SK-N-DZ (cell line): ENCODE measurements around the gene SLC8A3. TPM values are rescaled to one million over a fixed set of nuclear protein-coding genes. Genes with fewer than 3 reads are reported as not detected.
"Not testable (repeated sequence)": the region's sequence is repeated elsewhere in the genome, so short reads cannot be mapped to it uniquely, and the experiment has no call there.

ENCODE experiments used
- DNase-seq: peaks from one replicate; pipeline ENCODE4 v3.0.0-alpha.2; 2015; ENCODE audit warnings: low spot score
- polyA plus RNA-seq, 2 experiments: library from polyadenylated mRNA; depleted of rRNA; stranded (reverse); fragments of >200 nt; gene quantifications; 2 replicates each; pipeline ENCODE4 v1.2.3, GENCODE V29; 2014

The SLC8A3 gene
- polyA plus RNA-seq (2014; cell fraction: cytosol; rRNA removed), result 4.5 and 5.4 TPM in 2 replicates
- 6.0 and 6.3 TPM in 2 replicates for polyA plus RNA-seq (2014; cell fraction: nucleus; rRNA removed)

- DNase-seq, result peak; percentile 82
Measured at GRCh38 chr14:70188659-70189455, at the start of gene SLC8A3. Gene SLC8A3, minus strand, starts transcription at chr14:70188951. Its CDS starts 20,529 bp downstream, at chr14:70168422.

- DNase-seq, result no peak
Measured at GRCh38 chr14:70237710-70238109, 49.0 kb upstream of the SLC8A3 start.

- no peak for DNase-seq
Measured at GRCh38 chr14:70234066-70234950, 45.6 kb upstream of the SLC8A3 start.

GRCh38 chr14:70231756-70232544 lies 43.2 kb upstream of the SLC8A3 start:
- not testable (repeated sequence) for DNase-seq

GRCh38 chr14:70229877-70230640 lies 41.3 kb upstream of the SLC8A3 start:
- DNase-seq, result not testable (repeated sequence)

GRCh38 chr14:70213721-70214282 lies 25.1 kb upstream of the SLC8A3 start:
- DNase-seq, result no peak

- DNase-seq, result no peak
Measured at GRCh38 chr14:70212752-70213151, 24.0 kb upstream of the SLC8A3 start.

- DNase-seq, result no peak
Measured at GRCh38 chr14:70208380-70208779, 19.6 kb upstream of the SLC8A3 start.

GRCh38 chr14:70203686-70204085 lies 14.9 kb upstream of the SLC8A3 start:
- no peak for DNase-seq

GRCh38 chr14:70201994-70202393 lies 13.2 kb upstream of the SLC8A3 start:
- DNase-seq, result no peak

- no peak for DNase-seq
Measured at GRCh38 chr14:70193396-70193795, 4.6 kb upstream of the SLC8A3 start.

- DNase-seq, result peak; percentile 37
Measured at GRCh38 chr14:70192915-70193314, 4.2 kb upstream of the SLC8A3 start.

GRCh38 chr14:70190156-70190555 lies 1.4 kb upstream of the SLC8A3 start:
- DNase-seq, result no peak

GRCh38 chr14:70189456-70190077 lies 816 bp upstream of the SLC8A3 start:
- no peak for DNase-seq

- DNase-seq, result no peak
Measured at GRCh38 chr14:70188322-70188658, 461 bp downstream of the SLC8A3 start.

GRCh38 chr14:70186900-70187451 lies 1.8 kb downstream of the SLC8A3 start:
- no peak for DNase-seq

- DNase-seq, result no peak
Measured at GRCh38 chr14:70183991-70184390, 4.8 kb downstream of the SLC8A3 start.

GRCh38 chr14:70181276-70181675 lies 7.5 kb downstream of the SLC8A3 start:
- DNase-seq, result peak; percentile 65

GRCh38 chr14:70180718-70181117 lies 8.0 kb downstream of the SLC8A3 start:
- DNase-seq, result no peak
